IPS DF 6.9 (cell line): ENCODE data around the gene SPAG6.

Experiments used
- DNase-seq: peaks from one replicate; pipeline ENCODE4 v3.0.0-alpha.2; 2013; ENCODE audit warnings: low read depth, low spot score
- H3K27ac ChIP-seq: one replicate; pipeline ENCODE4 v1.5.1; 2013; ENCODE audit warnings: low read length, control low read depth
- H3K27me3 ChIP-seq: 2 replicates; pipeline ENCODE4 v1.6.1; 2013; ENCODE audit warnings: mild to moderate bottlenecking, low read length; ENCODE audit not compliant: control insufficient read depth, insufficient read depth
- H3K36me3 ChIP-seq: 2 replicates; pipeline ENCODE4 v1.6.1; 2013; ENCODE audit warnings: low read length; ENCODE audit not compliant: control insufficient read depth, insufficient read depth
- H3K4me1 ChIP-seq: 2 replicates; pipeline ENCODE4 v1.6.1; 2013; ENCODE audit warnings: low read length; ENCODE audit not compliant: control insufficient read depth, insufficient read depth
- H3K4me3 ChIP-seq: 2 replicates; pipeline ENCODE4 v1.5.1; 2013; ENCODE audit warnings: mild to moderate bottlenecking, low read length
- H3K9me3 ChIP-seq: 2 replicates; pipeline ENCODE4 v1.6.1; 2013; ENCODE audit warnings: low read length, inconsistent platforms; ENCODE audit not compliant: control insufficient read depth, insufficient read depth
- WGBS: extraction: QIAGEN DNeasy Blood & Tissue Kit; methylation state at CpG from one replicate; pipeline ENCODE4 v1.1.7; 2013; ENCODE audit warnings: mixed read lengths, missing lambda C conversion rate; ENCODE audit not compliant: insufficient read length, insufficient coverage; 5-methylcytosine and 5-hydroxymethylcytosine counted together

SPAG6 gene

GRCh38 chr10:22459496-22459895 is 114.2 kb downstream of the SPAG6 start:
- Histone ChIP-seq H3K4me3 (no peak overlapping the region), H3K4me1 (no peaks in the 10 kb centered on the region), H3K27ac (no peak overlapping the region), H3K27me3 (no peaks in the 10 kb centered on the region), H3K36me3 (no peaks in the 10 kb centered on the region), H3K9me3 (no peaks in the 10 kb centered on the region)
- DNase-seq: no peak
- WGBS: 100% methylated on average over 1 of the region's 2 CpGs

- no peak overlapping the region for H3K4me3 ChIP-seq
- DNase-seq: no peak
- no peaks in the 10 kb centered on the region for H3K4me1 ChIP-seq
- no CpG with 5 or more reads among the region's 7 CpGs for WGBS
- H3K36me3 ChIP-seq: no peaks in the 10 kb centered on the region
- H3K27ac ChIP-seq: no peak overlapping the region
- no peaks in the 10 kb centered on the region for H3K27me3 ChIP-seq
- no peaks in the 10 kb centered on the region for H3K9me3 ChIP-seq
Measured at GRCh38 chr10:22460101-22460500, 114.8 kb downstream of the SPAG6 start.

DNA sequence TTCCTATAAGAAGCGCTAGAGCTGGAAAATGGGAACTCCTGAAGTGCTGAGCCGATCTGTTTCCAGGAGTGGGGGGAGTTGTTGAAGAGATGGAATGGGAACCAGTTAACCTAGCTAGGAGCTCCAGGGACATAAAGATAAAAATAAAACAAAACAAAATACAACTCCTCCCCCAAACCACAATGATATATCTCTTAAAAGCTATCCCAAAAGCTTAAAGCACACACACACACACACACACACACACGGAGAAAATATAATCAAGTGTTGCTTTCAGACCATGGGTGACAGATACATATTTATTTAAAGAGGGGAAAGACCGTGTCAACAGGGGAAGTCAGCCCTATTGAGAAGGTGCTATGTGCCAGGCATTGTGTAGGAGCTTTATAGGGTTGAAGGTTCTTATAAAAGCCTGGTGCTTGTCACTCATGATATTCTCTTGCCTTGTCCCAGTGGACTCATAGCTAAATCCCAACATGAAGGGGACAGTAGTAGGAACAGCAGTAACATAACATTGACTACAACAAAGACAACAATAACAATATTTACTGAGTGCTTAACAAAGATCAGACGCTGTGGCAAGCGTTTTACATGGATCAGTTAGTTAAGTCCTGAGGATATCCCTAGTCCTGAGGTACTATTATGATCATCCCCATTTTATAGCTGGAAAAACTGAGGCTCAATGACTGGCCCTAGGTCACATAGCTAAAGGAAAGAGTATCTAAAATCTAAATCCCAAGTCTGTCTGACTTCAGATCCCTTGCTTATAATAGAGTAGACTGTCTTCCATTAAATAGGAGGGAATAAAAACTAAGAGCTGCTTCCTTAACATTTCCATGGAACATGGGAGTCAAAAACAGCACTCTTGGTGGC is 115.5 kb downstream of the SPAG6 start:
- H3K27me3 ChIP-seq: no peaks in the 10 kb centered on the region
- H3K36me3 ChIP-seq: no peaks in the 10 kb centered on the region
- no peaks in the 10 kb centered on the region for H3K9me3 ChIP-seq
- H3K4me3 ChIP-seq: no peak overlapping the region
- H3K27ac ChIP-seq: no peak overlapping the region
- no peaks in the 10 kb centered on the region for H3K4me1 ChIP-seq
- no CpG with 5 or more reads among the region's 6 CpGs for WGBS
- no peak for DNase-seq

DNA sequence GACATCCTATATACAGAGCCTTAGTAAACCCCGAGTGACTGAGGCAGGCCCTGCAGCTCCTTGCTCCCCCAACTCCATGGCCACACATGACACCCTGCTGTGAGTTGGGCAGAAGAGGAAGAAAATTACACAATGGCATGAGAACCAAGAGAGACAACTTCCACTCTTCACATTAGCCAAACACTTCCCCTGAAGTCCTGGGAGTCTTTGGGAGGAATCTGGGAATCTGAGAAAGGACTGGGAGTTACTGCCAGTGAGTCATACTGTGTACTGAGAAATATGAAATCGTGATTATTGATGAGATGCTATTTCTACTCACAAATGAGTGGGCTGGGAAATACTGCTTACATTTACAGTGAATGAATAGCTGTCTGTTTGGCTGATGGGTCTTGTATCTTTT is 116.6 kb downstream of the SPAG6 start:
- Histone ChIP-seq H3K4me3 (no peak overlapping the region), H3K27me3 (no peaks in the 10 kb centered on the region), H3K27ac (no peak overlapping the region), H3K9me3 (no peaks in the 10 kb centered on the region), H3K36me3 (no peaks in the 10 kb centered on the region), H3K4me1 (no peaks in the 10 kb centered on the region)
- DNase-seq: no peak
- no CpG with 5 or more reads among the region's 2 CpGs for WGBS

DNA sequence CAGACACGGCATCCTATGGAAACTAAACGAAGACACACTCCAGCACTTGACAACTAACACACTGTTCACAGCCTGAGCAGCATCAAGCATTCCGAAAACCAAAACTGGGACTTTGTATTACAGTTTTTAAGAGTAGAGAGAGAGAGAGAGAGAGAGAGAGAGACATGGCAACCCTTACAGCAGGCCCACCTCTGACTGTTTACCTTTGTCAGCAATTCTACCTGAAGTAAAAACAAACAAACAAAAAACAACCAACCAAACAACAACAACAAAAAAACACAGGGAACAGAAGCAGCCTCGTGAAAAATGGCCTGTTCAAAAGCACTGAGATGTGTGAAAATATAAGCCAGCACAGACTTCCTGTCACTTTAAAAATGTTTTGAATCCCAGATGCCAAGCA is 118.0 kb downstream of the SPAG6 start:
- no peaks in the 10 kb centered on the region for H3K27me3 ChIP-seq
- no peaks in the 10 kb centered on the region for H3K9me3 ChIP-seq
- H3K4me1 ChIP-seq: no peaks in the 10 kb centered on the region
- no peak overlapping the region for H3K27ac ChIP-seq
- whole genome bisulfite sequencing: no CpG with 5 or more reads among the region's 4 CpGs
- H3K4me3 ChIP-seq: no peak overlapping the region
- no peaks in the 10 kb centered on the region for H3K36me3 ChIP-seq
- no peak for DNase-seq

DNA sequence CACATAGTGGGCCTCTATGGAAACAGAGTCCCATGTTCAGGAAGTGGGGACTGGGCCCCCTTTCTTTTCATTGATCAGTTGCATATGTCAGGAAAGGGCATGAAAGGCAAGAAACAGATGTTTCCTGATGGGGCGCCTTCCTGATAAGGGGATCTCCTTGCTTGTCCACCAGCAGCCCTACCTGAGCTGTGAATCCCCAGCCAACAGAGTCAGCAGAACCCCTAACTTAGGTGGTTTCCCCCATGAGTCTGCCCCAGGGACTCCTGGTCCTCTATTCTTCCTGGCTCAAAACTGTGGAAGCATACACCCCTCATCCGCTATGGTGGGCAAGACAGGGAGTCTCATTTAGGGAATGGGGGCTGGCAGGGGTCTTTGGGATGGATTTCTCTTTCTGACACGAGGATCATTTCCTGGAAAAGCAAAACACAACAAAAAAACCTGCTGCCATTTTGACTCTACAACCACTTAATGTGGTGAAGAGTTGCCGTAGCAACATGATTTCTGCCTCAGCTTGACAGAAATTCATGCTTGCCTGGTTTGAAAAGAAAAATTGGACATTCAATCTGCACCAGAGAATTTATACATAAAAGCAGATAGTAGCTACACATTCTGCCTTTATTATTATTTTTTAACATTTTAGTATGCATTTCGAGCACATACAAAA is 119.8 kb downstream of the SPAG6 start:
- Histone ChIP-seq H3K36me3 (no peaks in the 10 kb centered on the region), H3K4me3 (no peak overlapping the region), H3K27ac (no peak overlapping the region), H3K27me3 (no peaks in the 10 kb centered on the region), H3K9me3 (no peaks in the 10 kb centered on the region), H3K4me1 (no peaks in the 10 kb centered on the region)
- DNase-seq: no peak
- no CpG with 5 or more reads among the region's 5 CpGs for WGBS

- no peak overlapping the region for H3K4me3 ChIP-seq
- H3K27ac ChIP-seq: no peak overlapping the region
- no peaks in the 10 kb centered on the region; the same call in 1 of the 2 replicates for H3K9me3 ChIP-seq
- WGBS: no CpG with 5 or more reads among the region's 3 CpGs
- DNase-seq: no peak
- H3K27me3 ChIP-seq: no peaks in the 10 kb centered on the region
- no peaks in the 10 kb centered on the region for H3K4me1 ChIP-seq
- no peaks in the 10 kb centered on the region for H3K36me3 ChIP-seq
Measured at GRCh38 chr10:22466763-22467334, 121.6 kb downstream of the SPAG6 start.
